DMS 273 (cell line): Measurements from ENCODE around the gene TSPAN9.
A peak's percentile ranks its signal among the peaks of the same experiment; 100 is the strongest.

Experiments
- DNase-seq: peaks from one replicate; lab custom pipeline; 2025; ENCODE audit not compliant: unreplicated experiment; lab: John Stamatoyannopoulos, UW

Gene TSPAN9

GRCh38 chr12:3120701-3121100 is 43.5 kb downstream of the TSPAN9 start:
- DNase-seq = no peak

- DNase-seq = no peak
These were observed 45.9 kb downstream of the TSPAN9 start for GRCh38 chr12:3122841-3123678.

- no peak for DNase-seq
These were observed 46.5 kb downstream of the TSPAN9 start for GRCh38 chr12:3123729-3124128.

GRCh38 chr12:3124917-3125316 is 47.7 kb downstream of the TSPAN9 start:
- no peak for DNase-seq

- no peak for DNase-seq
These were observed 48.5 kb downstream of the TSPAN9 start for GRCh38 chr12:3125674-3126073.

GRCh38 chr12:3127832-3128231 is 50.7 kb downstream of the TSPAN9 start:
- no peak for DNase-seq

- no peak for DNase-seq
These were observed 51.5 kb downstream of the TSPAN9 start for GRCh38 chr12:3128498-3129293.

GRCh38 chr12:3129301-3130056 is 52.3 kb downstream of the TSPAN9 start:
- no peak for DNase-seq

GRCh38 chr12:3130057-3130830 is 53.1 kb downstream of the TSPAN9 start:
- DNase-seq = peak; percentile 47

GRCh38 chr12:3131129-3131528 is 54.0 kb downstream of the TSPAN9 start:
- no peak for DNase-seq

GRCh38 chr12:3132636-3133404 is 55.6 kb downstream of the TSPAN9 start:
- no peak for DNase-seq

GRCh38 chr12:3133405-3133783 is 56.2 kb downstream of the TSPAN9 start:
- no peak for DNase-seq

GRCh38 chr12:3134126-3134525 is 56.9 kb downstream of the TSPAN9 start:
- DNase-seq = no peak

- DNase-seq = no peak
These were observed 57.5 kb downstream of the TSPAN9 start for GRCh38 chr12:3134526-3135135.

- DNase-seq = peak; percentile 73
These were observed 58.6 kb downstream of the TSPAN9 start for GRCh38 chr12:3135522-3136461.

GRCh38 chr12:3136641-3137267 is 59.6 kb downstream of the TSPAN9 start:
- no peak for DNase-seq

- peak; percentile 32 for DNase-seq
These were observed 60.1 kb downstream of the TSPAN9 start for GRCh38 chr12:3137268-3137781.
